ENCODE results near the gene RS1.

RS1 gene

GRCh38 chrX:18668071-18668835, 3.7 kb downstream of the RS1 start:
- no peak for DNase-seq

- DNase-seq, result no peak
Measured at GRCh38 chrX:18666614-18667013, 5.3 kb downstream of the RS1 start.

- DNase-seq, result no peak
Measured at GRCh38 chrX:18664947-18665346, 7.0 kb downstream of the RS1 start.

- DNase-seq, result no peak
Measured at GRCh38 chrX:18661273-18661672, 10.6 kb downstream of the RS1 start.

GRCh38 chrX:18654875-18655836, 16.8 kb downstream of the RS1 start:
- no peak for DNase-seq

- DNase-seq, result no peak
Measured at GRCh38 chrX:18652636-18653035, 19.3 kb downstream of the RS1 start.

- DNase-seq, result no peak
Measured at GRCh38 chrX:18650662-18651061, 21.2 kb downstream of the RS1 start.

- DNase-seq, result no peak
Measured at GRCh38 chrX:18649498-18649951, 22.4 kb downstream of the RS1 start.

- no peak for DNase-seq
Measured at GRCh38 chrX:18647621-18648020, 24.3 kb downstream of the RS1 start.

- DNase-seq, result no peak
Measured at GRCh38 chrX:18643853-18644252, 28.1 kb downstream of the RS1 start.

GRCh38 chrX:18643243-18643642, 28.7 kb downstream of the RS1 start:
- DNase-seq, result no peak

- no peak for DNase-seq
Measured at GRCh38 chrX:18640686-18641085, 31.2 kb downstream of the RS1 start.

- DNase-seq, result no peak
Measured at GRCh38 chrX:18639280-18639679, 32.6 kb downstream of the RS1 start.

- DNase-seq, result no peak
Measured at GRCh38 chrX:18638398-18638797, 33.5 kb downstream of the RS1 start.

GRCh38 chrX:18630934-18631333, 41.0 kb downstream of the RS1 start:
- no peak for DNase-seq

- DNase-seq, result no peak
Measured at GRCh38 chrX:18624599-18624998, 47.3 kb downstream of the RS1 start.

GRCh38 chrX:18620349-18620748, 51.6 kb downstream of the RS1 start:
- DNase-seq, result no peak

- no peak for DNase-seq
Measured at GRCh38 chrX:18619288-18619687, 52.6 kb downstream of the RS1 start.

GRCh38 chrX:18617407-18617750, 54.5 kb downstream of the RS1 start:
- no peak for DNase-seq

- DNase-seq, result no peak
Measured at GRCh38 chrX:18616688-18617406, 55.1 kb downstream of the RS1 start.

GRCh38 chrX:18613930-18614639, 57.8 kb downstream of the RS1 start:
- DNase-seq, result no peak

- DNase-seq, result no peak
Measured at GRCh38 chrX:18607966-18608365, 63.9 kb downstream of the RS1 start.

GRCh38 chrX:18598413-18598812, 73.5 kb downstream of the RS1 start:
- DNase-seq, result no peak

Data from stimulated activated naive CD4-positive, alpha-beta T cell treated with Interleukin-2 at 50 U/mL for 16 hours (primary cell).